ENCODE measurements around the gene KRCC1.
"Not testable (repeated sequence)": the region's sequence is repeated elsewhere in the genome, so short reads cannot be mapped to it uniquely, and the experiment has no call there.

Gene KRCC1

DNA sequence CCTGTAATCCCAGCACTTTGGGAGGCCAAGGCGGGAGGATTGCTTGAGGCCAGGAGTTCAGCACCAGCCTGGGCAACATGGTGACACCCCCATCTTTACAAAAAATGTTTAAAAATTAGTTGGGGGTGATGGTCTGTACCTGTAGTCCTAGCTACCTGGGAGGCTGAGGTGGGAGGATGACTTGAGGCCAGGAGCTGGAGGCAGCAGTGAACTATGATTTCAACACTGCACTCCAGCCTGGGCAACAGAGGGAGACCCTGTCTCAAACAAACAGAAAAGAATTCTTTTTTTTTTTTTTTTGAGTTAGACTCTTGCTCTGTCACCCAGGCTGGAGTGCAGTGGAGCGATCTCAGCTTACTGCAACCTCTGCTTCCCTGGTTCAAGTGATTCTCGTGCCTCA, 55.1 kb downstream of the KRCC1 start:
- not testable (repeated sequence) for H2BK12ac ChIP-seq (ENCODE audit: low read length); H3K14ac ChIP-seq (ENCODE audit: low read length); H2BK5ac ChIP-seq (ENCODE audit: low read length); H2BK120ac ChIP-seq (ENCODE audit: low read depth, low read length); H2AFZ ChIP-seq (ENCODE audit: low read length); H3K4me1 ChIP-seq (ENCODE audit: control insufficient read depth in 2 of 2, insufficient read depth in 1 of 2, low read depth in 1 of 2, low read length in 2 of 2); DNase-seq (ENCODE audit: low spot score); H3K9ac ChIP-seq (ENCODE audit: low read depth, low read length, poor library complexity); H3K9me3 ChIP-seq (replicated peaks in 1 of 2; ENCODE audit: control insufficient read depth in 2 of 2, insufficient read depth in 1 of 2, low read depth in 1 of 2, low read length in 2 of 2); H3K4ac ChIP-seq (ENCODE audit: low read length); H3K27me3 ChIP-seq (ENCODE audit: control insufficient read depth in 3 of 3, insufficient read depth in 3 of 3, low read depth in 1 of 3, low read length in 3 of 3); H3K4me3 ChIP-seq (ENCODE audit: low read length in 2 of 2); H3K23ac ChIP-seq (ENCODE audit: low read depth, low read length, poor library complexity); H3K4me2 ChIP-seq (ENCODE audit: insufficient read depth, low read length, poor library complexity, severe bottlenecking); H3K36me3 ChIP-seq (replicated peaks in 1 of 2; ENCODE audit: control insufficient read depth in 2 of 2, insufficient read depth in 2 of 2, low read length in 2 of 2); H4K91ac ChIP-seq (ENCODE audit: low read depth, low read length, poor library complexity); H3K18ac ChIP-seq (ENCODE audit: low read length); H3K27ac ChIP-seq (replicated peaks; ENCODE audit: low read length); H4K8ac ChIP-seq (ENCODE audit: low read depth, low read length); H2AK5ac ChIP-seq (ENCODE audit: low read depth, low read length); H2BK15ac ChIP-seq (ENCODE audit: low read length); H3K79me1 ChIP-seq (ENCODE audit: low read depth, low read length)
- WGBS, 2 donors (ENCODE audit: extremely low coverage in 2 of 2, insufficient read length in 2 of 2, insufficient replicate concordance in 1 of 2), result no CpG with 5 or more reads among the region's 3 CpGs

DNA sequence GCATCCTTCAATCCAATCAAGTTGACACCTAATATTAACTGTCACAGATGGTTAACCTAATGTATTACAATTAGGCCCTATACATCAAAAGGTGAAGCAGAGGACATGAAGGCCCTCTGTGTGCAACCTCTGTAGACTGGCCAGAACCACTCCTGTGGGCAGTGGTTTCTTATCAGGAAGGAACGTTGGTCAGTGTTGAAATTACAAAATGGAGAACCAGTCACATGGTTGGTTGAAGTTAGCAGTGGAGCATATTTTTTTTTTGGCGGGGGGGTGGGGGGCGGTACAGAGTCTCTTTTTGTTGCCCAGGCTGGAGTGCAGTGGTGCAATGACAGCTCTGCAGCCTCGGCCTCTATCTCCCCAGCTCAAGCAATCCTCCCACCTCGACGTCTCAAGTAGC, 59.0 kb downstream of the KRCC1 start:
- no peak overlapping the region for H3K23ac ChIP-seq (ENCODE audit: low read depth, low read length, poor library complexity)
- H3K9me3 ChIP-seq (replicated peaks in 1 of 2; ENCODE audit: control insufficient read depth in 2 of 2, insufficient read depth in 1 of 2, low read depth in 1 of 2, low read length in 2 of 2), result no peaks in the 10 kb centered on the region
- H3K14ac ChIP-seq (ENCODE audit: low read length), result no peak overlapping the region
- no peak overlapping the region for H3K9ac ChIP-seq (ENCODE audit: low read depth, low read length, poor library complexity)
- WGBS, 2 donors (ENCODE audit: extremely low coverage in 2 of 2, insufficient read length in 2 of 2, insufficient replicate concordance in 1 of 2), result no CpG with 5 or more reads among the region's 6 CpGs
- H3K27me3 ChIP-seq (ENCODE audit: control insufficient read depth in 3 of 3, insufficient read depth in 3 of 3, low read depth in 1 of 3, low read length in 3 of 3), result peaks cover 0 to 2% (median 0%) of the 10 kb centered on the region in 3 experiments
- DNase-seq (ENCODE audit: low spot score), result no peak
- no peak overlapping the region for H3K18ac ChIP-seq (ENCODE audit: low read length)
- no peak overlapping the region for H2AK5ac ChIP-seq (ENCODE audit: low read depth, low read length)
- no peak overlapping the region for H2BK120ac ChIP-seq (ENCODE audit: low read depth, low read length)
- H2BK12ac ChIP-seq (ENCODE audit: low read length), result no peak overlapping the region
- H2BK15ac ChIP-seq (ENCODE audit: low read length), result no peak overlapping the region
- no peaks in the 10 kb centered on the region for H3K36me3 ChIP-seq (replicated peaks in 1 of 2; ENCODE audit: control insufficient read depth in 2 of 2, insufficient read depth in 2 of 2, low read length in 2 of 2)
- no peak overlapping the region for H4K8ac ChIP-seq (ENCODE audit: low read depth, low read length)
- no peak overlapping the region for H2AFZ ChIP-seq (ENCODE audit: low read length)
- no peaks in the 10 kb centered on the region for H3K79me1 ChIP-seq (ENCODE audit: low read depth, low read length)
- H2BK5ac ChIP-seq (ENCODE audit: low read length), result no peak overlapping the region
- H3K4me1 ChIP-seq (ENCODE audit: control insufficient read depth in 2 of 2, insufficient read depth in 1 of 2, low read depth in 1 of 2, low read length in 2 of 2), result no peaks in the 10 kb centered on the region
- H4K91ac ChIP-seq (ENCODE audit: low read depth, low read length, poor library complexity), result no peak overlapping the region
- no peak overlapping the region for H3K4me3 ChIP-seq (ENCODE audit: low read length in 2 of 2)
- H3K4me2 ChIP-seq (ENCODE audit: insufficient read depth, low read length, poor library complexity, severe bottlenecking), result no peak overlapping the region
- no peak overlapping the region for H3K4ac ChIP-seq (ENCODE audit: low read length)
- no peak overlapping the region for H3K27ac ChIP-seq (replicated peaks; ENCODE audit: low read length)

DNA sequence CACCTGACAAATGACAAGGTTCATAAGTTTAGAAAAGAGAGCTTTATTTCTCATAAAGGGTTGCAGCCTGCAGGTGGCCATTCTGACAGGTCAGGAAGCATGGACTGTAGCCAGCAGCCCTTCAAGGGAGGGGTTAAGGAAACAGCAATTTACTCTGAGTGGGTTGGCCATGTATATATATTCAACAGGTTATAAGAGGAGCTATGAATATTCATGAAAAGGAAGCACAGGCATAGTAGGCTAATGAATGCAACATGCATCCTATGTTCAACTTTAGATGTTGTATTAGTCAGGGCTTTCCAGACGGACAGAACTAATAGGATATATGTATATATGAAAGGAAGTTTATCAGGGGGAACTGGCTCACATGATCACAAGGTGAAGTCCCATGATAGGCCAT, 59.8 kb downstream of the KRCC1 start:
- no CpG with 5 or more reads among the region's 1 CpG for WGBS, 2 donors (ENCODE audit: extremely low coverage in 2 of 2, insufficient read length in 2 of 2, insufficient replicate concordance in 1 of 2)
- H4K8ac ChIP-seq (ENCODE audit: low read depth, low read length), result no peak overlapping the region
- H3K9ac ChIP-seq (ENCODE audit: low read depth, low read length, poor library complexity), result no peak overlapping the region
- H2BK15ac ChIP-seq (ENCODE audit: low read length), result no peak overlapping the region
- H3K4ac ChIP-seq (ENCODE audit: low read length), result no peak overlapping the region
- H3K14ac ChIP-seq (ENCODE audit: low read length), result no peak overlapping the region
- no peak overlapping the region for H4K91ac ChIP-seq (ENCODE audit: low read depth, low read length, poor library complexity)
- no peak overlapping the region for H3K27ac ChIP-seq (replicated peaks; ENCODE audit: low read length)
- H3K79me1 ChIP-seq (ENCODE audit: low read depth, low read length), result no peaks in the 10 kb centered on the region
- no peaks in the 10 kb centered on the region for H3K36me3 ChIP-seq (replicated peaks in 1 of 2; ENCODE audit: control insufficient read depth in 2 of 2, insufficient read depth in 2 of 2, low read length in 2 of 2)
- no peak overlapping the region for H3K23ac ChIP-seq (ENCODE audit: low read depth, low read length, poor library complexity)
- no peak overlapping the region for H2AK5ac ChIP-seq (ENCODE audit: low read depth, low read length)
- no peak overlapping the region for H3K4me3 ChIP-seq (ENCODE audit: low read length in 2 of 2)
- H2AFZ ChIP-seq (ENCODE audit: low read length), result no peak overlapping the region
- H3K27me3 ChIP-seq (ENCODE audit: control insufficient read depth in 3 of 3, insufficient read depth in 3 of 3, low read depth in 1 of 3, low read length in 3 of 3), result peaks cover 0 to 2% (median 0%) of the 10 kb centered on the region in 3 experiments
- no peak overlapping the region for H2BK120ac ChIP-seq (ENCODE audit: low read depth, low read length)
- H3K9me3 ChIP-seq (replicated peaks in 1 of 2; ENCODE audit: control insufficient read depth in 2 of 2, insufficient read depth in 1 of 2, low read depth in 1 of 2, low read length in 2 of 2), result no peaks in the 10 kb centered on the region
- no peak overlapping the region for H2BK12ac ChIP-seq (ENCODE audit: low read length)
- no peaks in the 10 kb centered on the region for H3K4me1 ChIP-seq (ENCODE audit: control insufficient read depth in 2 of 2, insufficient read depth in 1 of 2, low read depth in 1 of 2, low read length in 2 of 2)
- no peak overlapping the region for H2BK5ac ChIP-seq (ENCODE audit: low read length)
- H3K4me2 ChIP-seq (ENCODE audit: insufficient read depth, low read length, poor library complexity, severe bottlenecking), result no peak overlapping the region
- no peak overlapping the region for H3K18ac ChIP-seq (ENCODE audit: low read length)
- DNase-seq (ENCODE audit: low spot score), result no peak

DNA sequence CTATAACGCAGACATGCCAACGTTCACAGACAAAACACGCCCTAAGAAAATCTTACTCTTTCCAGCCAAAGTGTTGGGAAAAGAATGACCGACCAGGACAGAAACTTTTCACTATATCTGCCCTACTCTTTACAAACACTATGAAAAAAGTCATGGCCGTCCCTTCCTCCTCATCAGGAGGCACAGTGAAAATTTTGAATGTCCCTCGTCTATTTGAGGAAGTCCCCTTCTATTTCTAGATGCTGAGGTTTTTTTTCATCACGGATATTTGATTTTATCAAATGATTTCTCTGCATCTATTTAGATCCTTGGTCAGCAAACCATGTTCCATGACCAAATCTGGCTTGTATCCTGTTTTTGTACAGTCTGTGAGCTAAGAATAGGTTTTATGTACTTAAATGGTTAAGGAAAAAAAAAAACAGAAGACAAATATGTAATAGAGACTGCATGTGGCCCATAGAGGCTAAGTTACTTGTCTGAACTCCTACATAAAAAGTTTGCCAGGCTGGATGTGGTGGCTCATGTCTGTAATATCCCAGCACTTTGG, 61.2 kb downstream of the KRCC1 start:
- H2BK5ac ChIP-seq (ENCODE audit: low read length); DNase-seq (ENCODE audit: low spot score); H2AFZ ChIP-seq (ENCODE audit: low read length); H2BK120ac ChIP-seq (ENCODE audit: low read depth, low read length); H3K27ac ChIP-seq (replicated peaks; ENCODE audit: low read length); H4K91ac ChIP-seq (ENCODE audit: low read depth, low read length, poor library complexity); H3K9ac ChIP-seq (ENCODE audit: low read depth, low read length, poor library complexity); H4K8ac ChIP-seq (ENCODE audit: low read depth, low read length); H3K23ac ChIP-seq (ENCODE audit: low read depth, low read length, poor library complexity); H3K4me1 ChIP-seq (ENCODE audit: control insufficient read depth in 2 of 2, insufficient read depth in 1 of 2, low read depth in 1 of 2, low read length in 2 of 2); H3K27me3 ChIP-seq (ENCODE audit: control insufficient read depth in 3 of 3, insufficient read depth in 3 of 3, low read depth in 1 of 3, low read length in 3 of 3); H3K9me3 ChIP-seq (replicated peaks in 1 of 2; ENCODE audit: control insufficient read depth in 2 of 2, insufficient read depth in 1 of 2, low read depth in 1 of 2, low read length in 2 of 2); H3K79me1 ChIP-seq (ENCODE audit: low read depth, low read length); H2BK12ac ChIP-seq (ENCODE audit: low read length); H2BK15ac ChIP-seq (ENCODE audit: low read length); H3K4me2 ChIP-seq (ENCODE audit: insufficient read depth, low read length, poor library complexity, severe bottlenecking); H3K36me3 ChIP-seq (replicated peaks in 1 of 2; ENCODE audit: control insufficient read depth in 2 of 2, insufficient read depth in 2 of 2, low read length in 2 of 2); H3K4me3 ChIP-seq (ENCODE audit: low read length in 2 of 2); H3K14ac ChIP-seq (ENCODE audit: low read length); H2AK5ac ChIP-seq (ENCODE audit: low read depth, low read length); H3K18ac ChIP-seq (ENCODE audit: low read length); H3K4ac ChIP-seq (ENCODE audit: low read length): not testable (repeated sequence)
- WGBS, 2 donors (ENCODE audit: extremely low coverage in 2 of 2, insufficient read length in 2 of 2, insufficient replicate concordance in 1 of 2), result no CpG with 5 or more reads among the region's 7 CpGs

Data from neuronal stem cell (in vitro differentiated cells).